HepG2 (cell line): ENCODE results near the gene OST4. TPM values are rescaled to one million over a fixed set of nuclear protein-coding genes. Genes with fewer than 3 reads are reported as not detected.

Source experiments
- AKAP8 ChIP-seq: sonication (generic); formaldehyde crosslinking; IDR thresholded peaks from 2 replicates; pipeline ENCODE4 v1.5.1; 2020; ENCODE audit warnings: mild to moderate bottlenecking, missing genetic modification reagents
- CHD2 ChIP-seq: IDR thresholded peaks from 2 replicates; pipeline ENCODE4 v1.6.1; 2011; ENCODE audit warnings: low read depth, low read length, improper control_type of control experiment
- FOXO1 ChIP-seq: sonication (generic); formaldehyde crosslinking; IDR thresholded peaks from 2 replicates; pipeline ENCODE4 v1.4.0; 2020; ENCODE audit warnings: missing genetic modification reagents
- GABPA ChIP-seq, 2 experiments: IDR thresholded peaks; 2 replicates each; pipeline ENCODE4 v1.6.1; 2011 to 2016; ENCODE audit warnings: low read depth in 2 of 2, low read length in 1 of 2, missing biosample characterization in 1 of 2, missing genetic modification characterization in 1 of 2
- JUN ChIP-seq: sonication (generic); formaldehyde crosslinking; IDR thresholded peaks from 2 replicates; pipeline ENCODE4 v1.4.0; 2020; ENCODE audit warnings: mild to moderate bottlenecking, missing genetic modification reagents
- MAF1 ChIP-seq: sonication (generic); formaldehyde crosslinking; IDR thresholded peaks from 2 replicates; pipeline ENCODE4 v1.5.0; 2020; ENCODE audit warnings: missing genetic modification reagents, borderline replicate concordance
- MYC ChIP-seq: sonication (generic); formaldehyde crosslinking; IDR thresholded peaks from 2 replicates; pipeline ENCODE4 v1.9.0; 2021; ENCODE audit warnings: missing genetic modification reagents, borderline replicate concordance
- NR1H2 ChIP-seq: sonication (generic); formaldehyde crosslinking; IDR thresholded peaks from 2 replicates; pipeline ENCODE4 v1.8.1; 2022; ENCODE audit warnings: low read depth, missing genetic modification reagents, borderline replicate concordance
- PCBP1 ChIP-seq: fragments of 200-400 bp; formaldehyde crosslinking; IDR thresholded peaks from 2 replicates; pipeline ENCODE4 v1.6.1; 2017; ENCODE audit warnings: mild to moderate bottlenecking, low read depth, low read length, borderline replicate concordance
- SRSF1 ChIP-seq: fragments of 200-400 bp; formaldehyde crosslinking; optimal IDR thresholded peaks from 2 replicates; pipeline ENCODE3; 2017; ENCODE audit warnings: mild to moderate bottlenecking, low read depth, low read length, moderate library complexity
- TBX2 ChIP-seq: sonication (generic); formaldehyde crosslinking; IDR thresholded peaks from 2 replicates; pipeline ENCODE4 v1.5.0; 2020; ENCODE audit warnings: missing genetic modification reagents, mild to moderate bottlenecking, borderline replicate concordance
- ZBTB7A ChIP-seq: sonication (generic); formaldehyde crosslinking; IDR thresholded peaks from 2 replicates; pipeline ENCODE4 v1.8.0; 2022; ENCODE audit warnings: mild to moderate bottlenecking, missing genetic modification reagents
- ZNF121 ChIP-seq: sonication (generic); formaldehyde crosslinking; IDR thresholded peaks from 2 replicates; pipeline ENCODE4 v1.5.0; 2020; ENCODE audit warnings: mild to moderate bottlenecking, missing genetic modification reagents
- ZNF496 ChIP-seq: sonication (generic); formaldehyde crosslinking; IDR thresholded peaks from 2 replicates; pipeline ENCODE4 v1.8.1; 2023; ENCODE audit warnings: mild to moderate bottlenecking, moderate library complexity, missing genetic modification reagents; ENCODE audit not compliant: insufficient replicate concordance
- ZNF543 ChIP-seq: sonication (generic); formaldehyde crosslinking; IDR thresholded peaks from 2 replicates; pipeline ENCODE4 v1.4.0; 2020; ENCODE audit warnings: mild to moderate bottlenecking, missing genetic modification reagents
- ZNF775 ChIP-seq: sonication (generic); formaldehyde crosslinking; IDR thresholded peaks from 2 replicates; pipeline ENCODE4 v1.4.0; 2020; ENCODE audit warnings: missing genetic modification reagents, mild to moderate bottlenecking, moderate library complexity, borderline replicate concordance
- polyA plus RNA-seq, 8 experiments: library from polyadenylated mRNA; depleted of rRNA in 3 of 8; stranded (reverse) in 7 of 8; unstranded in 1 of 8; fragments of >200 nt; fragmentation: Illumina TruSeq in 4 of 8; extraction: Trizol in 4 of 8; gene quantifications; 2 replicates each; pipeline versions ENCODE4 v1.2.1 to v1.2.3, GENCODE V29; 2011 to 2016; ENCODE audit warnings: low read depth in 4 of 8, missing spikeins in 1 of 8, mixed read lengths in 1 of 8; ENCODE audit not compliant: insufficient read depth in 1 of 8
- total RNA-seq, 5 experiments: library from RNA; depleted of rRNA; stranded (reverse); fragments of >200 nt; fragmentation: Illumina TruSeq; extraction: Trizol; gene quantifications; 2 replicates each; pipeline ENCODE4 v1.2.3, GENCODE V29; 2016; ENCODE audit warnings: low read depth in 1 of 5
- TF ChIP-seq, protein P1 (sequence below), 2 experiments: sonication (generic) in 1 of 2; formaldehyde crosslinking in 1 of 2; IDR thresholded peaks; 2 replicates each; pipeline versions ENCODE4 v1.4.0 to v1.6.1; 2016 to 2020; ENCODE audit warnings: borderline replicate concordance in 1 of 2, low read depth in 1 of 2, mild to moderate bottlenecking in 1 of 2, missing genetic modification reagents in 1 of 2
- TF ChIP-seq, protein P2 (sequence below), 2 experiments: sonication (generic) in 1 of 2; formaldehyde crosslinking in 1 of 2; IDR thresholded peaks; 2 replicates each; pipeline versions ENCODE4 v1.4.0 to v1.6.1; 2018 to 2020; ENCODE audit warnings: missing genetic modification reagents in 2 of 2, borderline replicate concordance in 1 of 2, low read depth in 1 of 2, mild to moderate bottlenecking in 1 of 2, missing biosample characterization in 1 of 2
- TF ChIP-seq, protein P3 (sequence below): sonication (generic); formaldehyde crosslinking; conservative IDR thresholded peaks from 2 replicates; pipeline ENCODE4 v1.8.1; 2023; ENCODE audit warnings: missing genetic modification reagents

OST4 gene
- total and polyA plus RNA-seq, 2 of the 13 experiments (the other 11 are each of a cell fraction or from before 2014, with no cell fraction given): 498 to 584 TPM

DNA sequence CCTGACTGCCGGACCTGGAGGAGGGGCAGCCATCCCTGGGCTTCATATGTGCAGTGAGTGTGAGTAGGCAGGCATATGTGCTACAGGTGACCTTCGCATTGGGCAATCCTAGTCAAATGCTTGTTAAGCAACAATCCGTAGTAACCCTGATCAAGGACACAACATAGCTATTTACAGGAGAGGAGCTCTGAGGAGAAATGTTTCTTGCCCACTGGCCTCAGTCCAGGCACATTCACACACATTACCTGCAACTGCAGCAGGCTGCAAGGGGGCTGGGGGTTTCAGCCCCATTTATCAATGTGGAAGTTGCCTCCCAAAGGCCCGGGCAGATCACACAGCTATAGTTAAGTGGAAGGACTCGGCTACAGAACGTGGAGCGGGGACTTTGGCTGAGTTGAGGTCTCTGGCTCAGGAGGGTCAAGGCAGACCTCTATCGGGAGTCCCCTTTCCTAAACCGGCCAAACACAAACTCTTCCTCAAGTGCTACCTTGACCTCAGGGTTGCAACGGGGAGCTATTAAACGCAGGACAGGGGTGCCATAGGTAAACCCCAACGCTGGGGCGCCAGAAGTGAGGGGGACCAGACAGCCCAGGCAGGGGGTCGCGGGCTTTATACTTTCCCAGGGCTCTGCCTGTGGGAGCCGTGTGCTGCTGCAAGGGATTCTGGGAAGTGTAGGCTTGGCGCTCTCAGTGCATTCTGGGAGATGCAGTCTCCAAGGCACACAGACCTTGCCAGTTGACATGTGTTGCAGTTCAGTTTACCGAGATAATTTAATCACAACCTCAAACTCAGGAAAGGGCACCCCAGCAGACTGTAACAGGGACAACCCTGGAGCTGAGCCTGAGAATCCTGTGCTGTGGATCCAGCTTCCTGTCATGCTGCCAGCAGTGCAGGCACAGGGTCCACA is 24.5 kb upstream of the OST4 start (continued):
- TF ChIP-seq, protein P1, sequence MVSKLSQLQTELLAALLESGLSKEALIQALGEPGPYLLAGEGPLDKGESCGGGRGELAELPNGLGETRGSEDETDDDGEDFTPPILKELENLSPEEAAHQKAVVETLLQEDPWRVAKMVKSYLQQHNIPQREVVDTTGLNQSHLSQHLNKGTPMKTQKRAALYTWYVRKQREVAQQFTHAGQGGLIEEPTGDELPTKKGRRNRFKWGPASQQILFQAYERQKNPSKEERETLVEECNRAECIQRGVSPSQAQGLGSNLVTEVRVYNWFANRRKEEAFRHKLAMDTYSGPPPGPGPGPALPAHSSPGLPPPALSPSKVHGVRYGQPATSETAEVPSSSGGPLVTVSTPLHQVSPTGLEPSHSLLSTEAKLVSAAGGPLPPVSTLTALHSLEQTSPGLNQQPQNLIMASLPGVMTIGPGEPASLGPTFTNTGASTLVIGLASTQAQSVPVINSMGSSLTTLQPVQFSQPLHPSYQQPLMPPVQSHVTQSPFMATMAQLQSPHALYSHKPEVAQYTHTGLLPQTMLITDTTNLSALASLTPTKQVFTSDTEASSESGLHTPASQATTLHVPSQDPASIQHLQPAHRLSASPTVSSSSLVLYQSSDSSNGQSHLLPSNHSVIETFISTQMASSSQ (IDR thresholded peaks at IDR 0.05; ENCODE audit: low read depth): peak; percentile 89
- TF ChIP-seq, protein P1 (CRISPR knock-in tag; IDR thresholded peaks at IDR 0.05; ENCODE audit: borderline replicate concordance): peak; percentile 95
- TF ChIP-seq CHD2 (no peak), ZNF121 (no peak; the same call in 1 of the 2 replicates), FOXO1 (peak; percentile 98), MYC (CRISPR knock-in tag) (peak; percentile 77), ZBTB7A (CRISPR knock-in tag) (peak; percentile 80), NR1H2 (CRISPR knock-in tag) (no peak), AKAP8 (no peak), SRSF1 (peak; percentile 54), PCBP1 (no peak), GABPA (IDR thresholded peaks at IDR 0.05; ENCODE audit: low read depth, low read length) (no peak), GABPA (CRISPR knock-in tag; IDR thresholded peaks at IDR 0.05; ENCODE audit: low read depth) (peak; percentile 53), ZNF775 (CRISPR knock-in tag) (no peak), JUN (peak; percentile 74; the same call in 1 of the 2 replicates), ZNF543 (CRISPR knock-in tag) (peak; percentile 53; the same call in 1 of the 2 replicates), MAF1 (CRISPR knock-in tag) (0 out of 2 replicates have a peak, but pooled peaks have one; percentile 84), TBX2 (CRISPR knock-in tag) (peak; percentile 92), ZNF496 (CRISPR knock-in tag) (no peak)
- TF ChIP-seq, protein P2, sequence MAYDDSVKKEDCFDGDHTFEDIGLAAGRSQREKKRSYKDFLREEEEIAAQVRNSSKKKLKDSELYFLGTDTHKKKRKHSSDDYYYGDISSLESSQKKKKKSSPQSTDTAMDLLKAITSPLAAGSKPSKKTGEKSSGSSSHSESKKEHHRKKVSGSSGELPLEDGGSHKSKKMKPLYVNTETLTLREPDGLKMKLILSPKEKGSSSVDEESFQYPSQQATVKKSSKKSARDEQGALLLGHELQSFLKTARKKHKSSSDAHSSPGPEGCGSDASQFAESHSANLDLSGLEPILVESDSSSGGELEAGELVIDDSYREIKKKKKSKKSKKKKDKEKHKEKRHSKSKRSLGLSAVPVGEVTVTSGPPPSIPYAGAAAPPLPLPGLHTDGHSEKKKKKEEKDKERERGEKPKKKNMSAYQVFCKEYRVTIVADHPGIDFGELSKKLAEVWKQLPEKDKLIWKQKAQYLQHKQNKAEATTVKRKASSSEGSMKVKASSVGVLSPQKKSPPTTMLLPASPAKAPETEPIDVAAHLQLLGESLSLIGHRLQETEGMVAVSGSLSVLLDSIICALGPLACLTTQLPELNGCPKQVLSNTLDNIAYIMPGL (CRISPR knock-in tag; IDR thresholded peaks at IDR 0.05; ENCODE audit: borderline replicate concordance in 1 of 2, low read depth in 1 of 2): peak; percentile 36 to 70; a peak in 3 of 4 replicates
- TF ChIP-seq, protein P3, sequence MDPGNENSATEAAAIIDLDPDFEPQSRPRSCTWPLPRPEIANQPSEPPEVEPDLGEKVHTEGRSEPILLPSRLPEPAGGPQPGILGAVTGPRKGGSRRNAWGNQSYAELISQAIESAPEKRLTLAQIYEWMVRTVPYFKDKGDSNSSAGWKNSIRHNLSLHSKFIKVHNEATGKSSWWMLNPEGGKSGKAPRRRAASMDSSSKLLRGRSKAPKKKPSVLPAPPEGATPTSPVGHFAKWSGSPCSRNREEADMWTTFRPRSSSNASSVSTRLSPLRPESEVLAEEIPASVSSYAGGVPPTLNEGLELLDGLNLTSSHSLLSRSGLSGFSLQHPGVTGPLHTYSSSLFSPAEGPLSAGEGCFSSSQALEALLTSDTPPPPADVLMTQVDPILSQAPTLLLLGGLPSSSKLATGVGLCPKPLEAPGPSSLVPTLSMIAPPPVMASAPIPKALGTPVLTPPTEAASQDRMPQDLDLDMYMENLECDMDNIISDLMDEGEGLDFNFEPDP: no peak
